ENCODE measurements around the gene STK40.

STK40 gene, protein sequence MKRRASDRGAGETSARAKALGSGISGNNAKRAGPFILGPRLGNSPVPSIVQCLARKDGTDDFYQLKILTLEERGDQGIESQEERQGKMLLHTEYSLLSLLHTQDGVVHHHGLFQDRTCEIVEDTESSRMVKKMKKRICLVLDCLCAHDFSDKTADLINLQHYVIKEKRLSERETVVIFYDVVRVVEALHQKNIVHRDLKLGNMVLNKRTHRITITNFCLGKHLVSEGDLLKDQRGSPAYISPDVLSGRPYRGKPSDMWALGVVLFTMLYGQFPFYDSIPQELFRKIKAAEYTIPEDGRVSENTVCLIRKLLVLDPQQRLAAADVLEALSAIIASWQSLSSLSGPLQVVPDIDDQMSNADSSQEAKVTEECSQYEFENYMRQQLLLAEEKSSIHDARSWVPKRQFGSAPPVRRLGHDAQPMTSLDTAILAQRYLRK

DNA sequence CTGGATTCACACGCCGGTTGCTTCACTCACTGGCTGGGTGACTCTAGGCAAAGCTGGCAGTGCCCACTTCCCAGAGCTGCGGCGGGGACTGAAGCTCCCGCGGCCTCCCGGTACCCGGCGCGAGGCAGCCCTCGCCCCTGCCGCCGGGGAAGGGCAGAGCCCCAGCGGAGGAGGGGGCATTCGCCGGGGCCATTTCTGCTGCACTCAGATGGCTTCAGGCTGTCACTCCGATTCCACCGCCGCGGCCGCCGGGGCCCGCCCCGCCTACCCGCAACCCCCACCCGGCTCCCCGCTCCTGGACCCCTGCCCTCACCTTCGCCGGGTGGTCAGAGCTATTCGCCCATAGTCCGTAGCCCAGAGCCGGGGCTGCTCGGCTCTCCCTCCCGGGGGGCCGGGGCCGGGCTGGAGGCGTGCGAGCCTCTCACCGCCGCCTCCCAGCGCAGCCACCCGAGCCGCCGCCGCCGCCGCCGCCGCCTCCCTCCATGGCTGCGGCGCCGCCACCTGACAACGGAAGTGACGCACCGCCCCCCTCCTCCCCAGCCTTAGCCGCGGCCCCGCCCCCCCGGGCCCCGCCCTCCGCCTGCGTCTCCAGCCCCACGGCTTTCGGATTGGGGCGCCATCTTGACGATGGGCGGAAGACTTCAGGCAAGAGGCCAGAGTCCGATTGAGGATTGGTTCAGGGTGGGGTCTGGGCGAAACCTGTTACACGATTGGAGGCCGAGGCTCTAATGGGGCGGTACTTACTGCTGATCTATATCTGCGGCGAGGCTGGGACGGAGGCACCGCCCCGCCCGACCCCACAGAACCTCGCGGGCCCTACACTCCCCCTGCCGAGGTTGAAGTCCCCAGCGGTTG is at the start of gene STK40:
TSS of gene STK40 (minus strand) at position 515 of the 855 bp plus-strand sequence. CDS start 24,592 bp downstream, outside the sequence.
- DNase-seq (ENCODE audit: low read depth), result peak; percentile 97

DNA sequence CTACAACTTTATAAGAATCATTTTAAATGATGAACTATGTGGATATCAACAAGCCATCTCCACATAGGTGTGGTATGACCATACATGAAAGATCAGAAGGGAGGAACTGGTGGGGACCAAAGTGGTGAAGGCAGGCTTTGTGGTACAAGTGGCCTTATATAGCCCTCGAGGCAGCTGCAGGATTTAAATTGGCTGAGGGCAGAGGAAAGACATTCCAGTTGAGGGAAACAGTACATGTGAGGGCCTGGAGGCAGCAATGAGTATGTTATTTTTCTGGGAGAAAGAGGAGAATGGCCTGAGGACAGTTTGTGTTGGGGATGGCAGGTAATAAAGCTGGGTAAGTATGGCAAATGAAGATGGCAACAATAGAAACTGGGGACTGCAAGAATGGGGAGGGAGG is 47.4 kb upstream of the STK40 start:
- no peak for DNase-seq (ENCODE audit: low read depth)

DNA sequence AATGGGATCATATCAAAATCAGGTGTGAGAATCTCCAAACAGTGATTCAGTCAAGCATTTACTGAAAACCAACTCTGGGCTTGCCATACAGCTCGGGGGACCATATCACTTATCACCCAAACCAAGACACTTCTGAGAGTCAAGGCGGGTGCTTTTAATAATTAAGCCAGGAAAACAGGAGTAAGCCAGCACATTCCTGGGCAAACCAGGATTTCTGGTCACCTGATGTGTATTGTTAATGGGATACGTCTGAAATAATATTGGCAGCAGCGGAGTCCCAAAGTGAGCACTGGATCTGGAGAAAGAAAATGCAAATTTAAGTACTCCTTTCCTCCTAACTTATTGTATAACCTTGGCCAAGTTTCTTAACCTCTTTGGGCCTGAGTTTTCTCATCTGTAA is 46.9 kb upstream of the STK40 start:
- DNase-seq (ENCODE audit: low read depth), result no peak

DNA sequence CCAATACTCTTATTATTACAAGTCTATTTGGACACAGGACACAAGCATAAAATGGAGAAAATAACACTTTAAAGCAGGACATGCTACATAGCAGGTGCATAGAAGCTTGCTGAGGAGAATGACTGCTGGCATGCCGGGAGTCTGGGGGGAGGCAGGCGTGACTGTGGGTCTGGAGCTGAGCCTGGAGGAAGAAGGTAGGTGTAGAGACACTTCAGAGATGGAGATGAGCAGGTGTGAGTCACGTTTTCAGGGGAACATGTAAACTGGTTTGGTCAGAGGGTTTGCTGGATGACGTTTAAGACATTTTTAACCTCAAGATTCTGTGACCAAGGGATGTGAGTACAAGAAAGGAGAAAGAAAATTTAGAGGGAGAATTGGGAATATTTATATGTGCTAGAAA is 40.1 kb upstream of the STK40 start:
- DNase-seq (ENCODE audit: low read depth), result no peak

DNA sequence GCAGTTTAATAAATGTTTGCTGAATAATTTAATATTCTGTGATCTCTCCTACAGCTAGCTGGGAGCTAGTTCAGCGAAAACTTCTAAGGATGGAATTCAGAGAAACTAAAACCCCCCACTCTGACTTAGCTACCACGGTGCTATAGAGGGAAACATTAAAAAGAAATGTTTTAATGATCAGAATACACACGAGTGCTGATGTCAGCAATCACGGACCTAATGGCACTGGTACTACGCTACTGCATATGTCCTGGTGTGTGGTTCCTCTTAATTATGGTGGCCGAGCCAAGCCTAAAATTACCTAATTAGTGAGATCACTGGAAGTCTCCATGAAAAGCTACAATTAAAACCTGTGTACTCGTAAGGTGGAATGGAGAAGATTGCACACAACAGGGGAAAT is 35.9 kb upstream of the STK40 start:
- no peak for DNase-seq (ENCODE audit: low read depth)

DNA sequence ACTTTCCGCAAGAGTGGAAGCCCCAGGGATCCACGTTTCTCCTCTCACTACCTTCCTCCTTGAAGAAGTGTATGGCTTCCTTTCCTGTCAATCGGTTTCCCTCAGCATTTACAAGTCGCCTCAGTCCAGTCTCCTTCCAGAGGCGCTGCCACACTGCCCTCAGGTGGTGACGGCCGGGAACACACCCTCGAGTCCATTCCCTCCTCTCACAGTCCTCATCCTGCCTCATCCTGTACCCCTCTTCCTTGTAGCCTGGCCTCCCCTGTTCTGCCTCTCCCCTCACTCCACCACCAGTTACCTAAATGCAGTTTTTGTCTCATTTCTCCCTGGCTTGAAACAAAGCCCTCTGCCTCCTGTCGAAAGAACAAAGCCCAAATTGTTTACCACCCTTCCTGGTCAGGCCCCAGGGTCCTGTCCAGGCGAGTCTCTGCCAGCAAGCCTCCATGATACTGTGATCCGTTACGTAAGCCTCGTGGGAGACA is 35.2 kb upstream of the STK40 start:
- peak; percentile 83 for DNase-seq (ENCODE audit: low read depth)

DNA sequence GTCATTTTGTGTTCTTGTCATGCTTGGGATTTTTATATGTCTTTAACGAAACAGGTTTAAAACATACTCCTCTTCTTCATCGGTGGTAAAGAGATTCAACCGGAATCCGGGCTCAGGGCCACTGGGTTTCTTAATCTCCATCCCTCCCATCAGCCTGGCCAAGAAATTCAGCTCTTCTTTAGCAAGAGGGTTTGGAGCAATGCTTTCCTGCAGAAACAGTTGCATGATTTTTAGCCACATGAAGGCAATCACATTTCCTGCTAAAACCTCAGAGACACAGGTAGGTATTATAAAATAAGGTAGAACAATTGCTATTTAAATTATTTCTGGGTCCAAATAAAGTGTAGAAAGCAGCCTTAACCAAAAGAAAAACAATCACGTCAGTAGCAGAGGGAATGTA is 34.7 kb upstream of the STK40 start:
- DNase-seq (ENCODE audit: low read depth), result no peak

DNA sequence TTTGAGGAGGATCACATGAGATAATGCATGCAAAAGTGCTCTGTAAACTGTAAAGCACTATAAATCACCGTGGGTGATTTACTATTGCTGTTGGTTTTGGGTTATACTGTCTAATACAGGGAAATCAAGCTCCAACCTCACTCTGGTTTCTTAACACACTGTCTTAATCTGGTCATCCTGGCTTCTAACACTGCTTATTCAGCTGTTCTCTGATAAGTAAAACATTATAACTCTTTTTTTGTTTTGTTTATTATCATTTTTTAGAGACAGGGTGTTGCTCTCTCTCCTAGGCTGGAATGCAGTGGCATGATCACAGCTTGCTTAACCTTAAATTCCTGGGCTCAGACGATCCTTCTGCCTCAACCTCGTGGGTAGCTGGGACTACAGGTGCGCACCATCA is 33.8 kb upstream of the STK40 start:
- no peak for DNase-seq (ENCODE audit: low read depth)

DNA sequence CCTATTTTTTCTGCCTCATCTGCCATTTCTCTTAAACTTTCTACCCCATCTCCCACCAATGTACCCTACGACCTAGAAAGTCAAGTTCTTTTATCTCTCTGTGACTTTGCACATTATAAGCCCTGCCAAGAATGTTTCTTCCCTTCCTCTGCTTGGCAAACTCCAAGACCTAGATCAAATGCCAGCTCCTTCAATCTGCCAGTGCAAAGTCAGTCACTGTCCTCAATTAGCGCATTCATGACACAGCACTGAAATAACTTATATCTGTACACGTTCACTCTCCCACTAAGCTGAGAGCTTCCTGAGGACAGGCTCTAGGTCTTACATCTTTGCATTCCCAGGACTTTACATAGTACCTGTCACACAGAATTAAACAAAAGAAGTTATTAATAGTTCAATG is 33.4 kb upstream of the STK40 start:
- no peak for DNase-seq (ENCODE audit: low read depth)

DNA sequence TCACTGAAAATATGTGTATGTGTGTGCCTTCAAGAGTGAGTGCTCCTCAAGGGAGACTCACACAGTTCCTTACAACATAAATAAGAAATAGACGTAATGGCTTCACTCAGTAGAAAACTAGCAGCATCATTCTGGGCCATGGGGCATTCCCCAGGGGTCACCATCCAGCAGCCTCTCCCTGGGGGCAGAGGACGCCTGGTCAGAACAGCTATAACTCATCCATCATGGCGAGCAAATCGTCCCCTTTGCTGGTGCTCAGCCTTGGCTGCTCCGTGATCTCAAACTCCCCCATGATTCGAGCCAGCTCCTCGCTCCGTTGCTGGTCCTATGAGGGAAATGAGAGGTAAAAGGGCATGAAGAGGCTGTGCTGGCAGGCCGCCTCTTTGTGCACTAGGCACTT is 32.2 kb upstream of the STK40 start:
- DNase-seq (ENCODE audit: low read depth), result no peak

DNA sequence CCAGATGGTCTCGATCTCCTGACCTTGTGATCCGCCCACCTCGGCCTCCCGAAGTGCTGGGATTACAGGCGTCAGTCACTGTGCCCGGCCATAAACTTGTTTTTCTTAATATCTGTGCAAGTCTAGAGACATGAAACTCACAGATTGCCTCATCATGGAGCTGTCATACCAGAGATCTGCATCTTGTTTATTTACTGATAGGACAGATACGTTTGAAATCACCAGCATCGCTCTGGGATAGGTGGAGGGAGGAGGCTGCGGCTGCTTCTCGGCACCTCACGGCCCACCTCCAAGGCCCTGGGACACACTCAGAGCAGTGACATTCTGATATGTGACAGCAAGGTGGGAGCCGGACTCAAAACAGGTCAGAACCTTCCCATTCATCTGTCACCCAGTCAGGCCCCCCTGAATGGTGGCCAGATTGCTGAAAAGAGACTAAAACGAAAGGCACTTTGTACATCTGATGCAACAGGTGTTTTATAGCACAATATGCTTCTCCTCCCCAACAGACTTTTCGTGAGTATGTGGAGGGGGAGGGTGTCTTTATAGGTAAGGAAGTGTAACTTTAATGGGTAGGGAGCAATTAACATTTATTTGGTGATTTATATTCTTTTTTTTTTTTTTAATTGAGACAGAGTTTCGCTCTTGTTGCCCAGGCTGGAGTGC is 30.1 kb upstream of the STK40 start:
- no peak for DNase-seq (ENCODE audit: low read depth)

DNA sequence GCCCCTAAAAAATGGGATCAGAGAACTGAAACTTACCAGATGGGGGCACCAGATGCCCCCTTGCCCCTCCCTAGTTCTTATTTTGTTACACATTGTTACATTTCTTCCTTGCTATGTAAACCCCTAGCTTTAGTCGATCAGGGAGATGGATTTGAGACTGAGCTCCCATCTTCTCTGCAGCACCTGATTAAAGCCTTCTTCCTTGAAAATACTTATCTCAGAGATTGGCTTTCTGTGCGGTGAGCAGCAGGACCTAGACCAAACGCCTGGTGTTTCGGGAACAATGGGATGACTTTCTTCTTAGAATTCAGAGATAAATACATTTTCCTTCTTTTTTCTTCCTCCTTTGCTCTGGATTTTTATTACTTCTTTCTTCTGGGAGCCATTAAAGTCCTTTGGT is 28.7 kb upstream of the STK40 start:
- no peak for DNase-seq (ENCODE audit: low read depth)

DNA sequence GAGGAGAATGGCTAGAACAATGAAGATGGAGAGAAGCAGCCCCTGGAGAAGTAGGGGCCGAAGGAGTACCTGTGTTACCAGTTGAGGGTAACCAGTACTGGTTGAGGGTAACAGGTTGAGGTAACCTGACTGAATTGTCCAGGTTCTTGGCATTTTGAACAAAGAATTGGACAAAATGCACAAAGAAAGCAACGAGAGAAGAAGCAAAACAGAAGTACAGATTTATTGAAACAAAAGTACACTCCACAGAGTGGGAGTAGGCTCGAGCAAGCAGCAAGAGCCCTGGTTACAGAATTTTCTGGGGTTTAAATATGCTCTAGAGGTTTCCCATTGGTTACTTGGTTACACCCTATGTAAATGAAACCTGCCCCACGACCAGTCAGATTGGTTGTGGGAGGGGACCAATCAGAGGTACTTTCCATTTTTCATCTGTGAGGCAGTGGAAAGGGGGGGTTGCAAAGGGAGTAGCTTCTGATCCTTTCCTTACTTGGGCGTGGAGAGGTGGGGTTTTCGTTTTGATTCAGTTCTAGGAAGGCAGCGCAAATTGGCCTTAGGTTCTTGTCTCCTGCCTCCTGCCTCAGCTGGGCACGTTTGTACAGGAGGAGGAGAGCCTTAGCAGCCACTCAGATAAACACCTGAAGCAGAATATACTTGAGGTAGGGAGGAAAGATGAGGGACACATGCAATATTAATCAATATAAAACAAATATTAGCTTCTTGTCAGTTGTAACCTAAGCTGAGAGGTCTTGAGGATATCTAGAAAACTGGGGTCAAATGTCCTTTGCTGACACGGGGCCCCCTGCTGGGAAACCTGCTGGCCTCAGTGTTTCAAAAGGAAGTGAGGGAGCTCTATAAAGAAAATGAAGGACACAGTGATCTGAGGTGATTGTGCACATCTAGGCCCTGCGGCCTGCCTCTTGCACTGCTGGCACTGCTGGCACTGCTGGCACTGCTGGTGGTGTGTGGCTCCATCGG is 26.2 kb upstream of the STK40 start:
- DNase-seq (ENCODE audit: low read depth), result peak; percentile 21

DNA sequence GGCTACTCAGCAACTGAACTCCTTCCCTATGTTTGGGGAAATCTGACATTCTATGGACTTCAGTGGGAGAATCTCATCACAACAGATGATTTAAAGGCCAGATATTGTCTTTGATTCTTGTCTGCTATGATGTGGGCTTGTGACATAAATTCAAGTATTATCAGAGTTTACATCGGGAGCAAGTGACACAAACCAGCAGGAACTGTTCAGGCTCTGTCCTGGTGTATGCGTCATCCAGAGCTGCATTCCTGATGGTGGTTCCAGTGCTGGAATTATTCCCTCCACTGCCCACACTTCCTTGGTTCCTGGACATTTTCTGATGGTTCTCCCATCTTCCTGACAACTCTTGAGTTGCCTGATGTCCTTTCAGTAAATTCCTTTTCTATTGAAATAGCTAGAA is 22.8 kb upstream of the STK40 start:
- DNase-seq (ENCODE audit: low read depth), result no peak

DNA sequence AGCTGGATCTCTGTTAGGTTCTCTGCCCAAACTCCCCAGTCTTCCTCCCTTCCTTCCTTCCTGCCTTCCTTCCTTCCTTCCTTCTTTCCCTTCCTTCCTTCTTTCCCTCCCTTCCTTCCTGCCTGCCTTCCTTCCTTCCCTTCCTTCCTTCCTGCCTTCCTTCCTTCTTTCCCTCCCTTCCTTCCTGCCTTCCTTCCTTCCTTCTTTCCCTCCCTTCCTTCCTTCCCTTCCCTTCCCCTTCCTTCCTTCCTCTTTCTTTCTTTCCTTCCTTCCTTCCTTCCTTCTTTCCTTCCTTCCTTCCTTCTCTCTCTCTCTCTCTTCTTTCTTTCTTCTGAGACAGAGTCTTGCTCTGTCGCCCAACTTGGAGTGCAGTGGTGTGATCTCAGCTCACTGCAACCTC is 20.7 kb upstream of the STK40 start:
- no peak for DNase-seq (ENCODE audit: low read depth)

DNA sequence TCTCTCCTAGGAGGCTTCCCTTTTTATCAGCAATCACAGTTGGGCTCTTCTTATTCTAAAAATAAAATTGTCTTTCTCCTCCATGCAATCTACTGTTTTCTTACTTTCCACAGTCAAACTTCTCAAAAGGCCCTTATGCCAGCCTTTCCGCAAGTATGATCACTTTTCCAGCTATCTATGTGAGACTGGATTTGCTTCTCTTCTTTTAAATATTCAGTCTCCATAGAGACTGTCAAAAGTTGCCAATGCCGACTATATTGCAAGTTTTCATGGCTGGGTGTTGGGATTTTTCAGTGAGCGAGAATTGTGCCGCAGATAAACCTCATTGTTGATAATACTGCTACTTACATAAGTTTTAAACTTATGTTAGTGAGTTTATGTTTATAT is 16.8 kb upstream of the STK40 start:
- no peak for DNase-seq (ENCODE audit: low read depth)

DNA sequence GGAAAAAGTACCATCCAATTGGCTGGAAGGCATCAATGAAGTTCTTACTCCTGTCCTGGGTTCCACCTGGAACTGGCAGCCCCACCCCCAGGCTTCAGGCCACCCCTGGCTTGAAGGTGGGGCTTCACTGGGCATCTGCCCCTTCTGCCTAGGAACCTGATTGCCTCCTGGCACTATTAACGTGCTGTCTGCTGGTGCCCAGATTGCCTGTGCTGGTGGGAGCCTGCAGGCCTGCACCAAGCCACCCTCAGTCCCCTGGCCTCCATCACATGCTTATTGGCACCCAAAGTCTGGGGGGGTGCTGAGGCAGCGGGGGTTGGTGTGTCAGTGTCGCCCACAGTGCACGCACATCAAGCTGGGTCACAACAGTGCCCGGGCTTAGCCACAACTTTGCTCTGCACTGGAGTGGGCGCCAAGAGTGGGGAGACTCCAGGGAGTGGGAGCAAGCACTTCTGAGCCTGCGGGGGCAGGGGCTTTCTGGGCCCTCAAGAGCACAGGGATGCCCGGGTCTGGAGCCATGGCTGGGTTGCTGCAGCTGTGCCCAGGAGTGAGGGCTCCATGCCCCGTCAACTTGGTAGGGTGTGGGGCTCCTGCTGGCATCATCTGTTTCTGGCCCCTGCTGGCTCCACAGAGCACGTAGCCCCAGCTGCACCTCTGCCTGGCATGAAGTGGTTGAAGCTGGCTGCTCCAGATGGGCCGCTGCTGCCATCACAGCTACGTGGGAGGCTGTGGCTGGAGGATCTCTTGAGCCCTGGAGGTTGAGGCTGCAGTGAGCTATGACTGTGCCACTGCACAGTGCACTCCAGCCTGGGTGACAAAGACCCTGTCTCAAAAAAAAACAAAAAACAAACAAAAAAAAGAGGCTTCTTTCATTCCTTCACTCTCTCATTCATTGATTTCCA is 16.1 kb upstream of the STK40 start:
- DNase-seq (ENCODE audit: low read depth), result no peak

DNA sequence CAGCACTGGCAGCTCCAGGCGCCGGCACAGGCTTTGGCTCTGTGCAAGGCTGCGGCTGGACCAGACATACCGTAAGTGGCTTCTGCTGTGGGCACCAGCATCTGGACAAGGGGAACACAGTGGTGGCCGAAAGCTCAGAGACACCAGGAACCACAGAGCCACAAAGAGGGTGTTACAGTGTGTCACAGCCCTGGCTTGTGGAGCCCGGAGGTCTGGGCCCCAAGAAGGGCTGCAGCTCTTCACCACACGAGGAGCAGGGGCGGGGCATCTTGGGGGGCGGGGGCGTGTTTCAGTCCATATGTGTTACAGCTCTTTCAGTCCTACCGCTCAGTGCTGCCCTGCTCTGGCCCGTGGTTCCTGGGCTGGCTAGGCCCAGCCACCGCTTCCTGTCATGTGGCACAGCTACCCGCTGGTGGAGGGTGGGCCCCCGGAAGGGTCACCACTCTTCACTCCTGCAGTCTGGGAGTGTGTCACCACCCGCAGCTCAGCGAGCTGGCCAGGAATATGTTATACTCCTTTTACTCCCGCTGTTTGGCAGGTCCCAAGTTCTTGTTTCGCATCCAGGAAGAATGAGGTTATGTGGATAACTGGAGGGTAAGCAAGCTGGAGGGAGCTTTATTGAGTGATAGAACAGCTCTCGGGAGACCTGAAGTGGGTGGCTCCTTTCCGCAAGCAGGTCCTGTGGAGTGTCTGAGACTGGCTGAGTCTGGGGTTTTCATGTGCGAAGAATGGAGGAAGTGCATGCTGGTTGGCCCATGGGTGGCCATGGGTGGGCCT is 15.3 kb upstream of the STK40 start:
- peak; percentile 57 for DNase-seq (ENCODE audit: low read depth)

DNA sequence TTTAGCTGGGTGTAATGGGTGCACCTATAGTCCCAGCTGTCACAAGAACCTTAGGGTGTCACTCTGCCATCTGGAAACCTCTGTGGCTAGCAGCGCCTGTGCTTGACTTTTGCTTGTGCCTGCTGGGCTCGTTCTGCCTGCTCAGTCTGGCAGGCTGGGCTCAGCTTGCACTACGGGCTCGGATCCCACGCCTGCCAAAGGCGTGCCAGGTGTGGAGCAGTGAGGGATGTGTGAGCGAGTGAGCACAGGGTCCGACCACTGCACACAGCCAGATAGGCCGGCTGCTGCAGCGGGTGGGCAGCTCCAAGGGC is 14.7 kb upstream of the STK40 start:
- DNase-seq (ENCODE audit: low read depth), result no peak
